Activated CD8-positive, alpha-beta T cell treated with anti-CD3 and anti-CD28 coated beads, Interleukin-2, amount 10 ng/mL, durations not matched to agents 7 days and 5 days (primary cell): ENCODE measurements around the gene C4orf36. TPM values are rescaled to one million over a fixed set of nuclear protein-coding genes. Genes with fewer than 3 reads are reported as not detected.

Experiments
- ATAC-seq: fragments of 150-1000 bp; cut with Tn5 transposase; one replicate; pipeline ENCODE4 v1.10.0; 2021; ENCODE audit warnings: moderate library complexity
- CTCF ChIA-PET: fragments of 350-600 bp; sonication (Branson Sonifier 250); formaldehyde crosslinking; loops from one replicate; lab custom pipeline; 2021; ENCODE audit warnings: antibody characterized with exemption; lab: Charles Lee
- POLR2A ChIA-PET: fragments of 350-600 bp; sonication (Branson Sonifier 250); formaldehyde crosslinking; loops from one replicate; lab custom pipeline; 2021; ENCODE audit warnings: antibody characterized with exemption; lab: Charles Lee
- DNase-seq: peaks from one replicate; pipeline ENCODE4 v3.0.0-alpha.2; 2020
- H3K27ac Mint-ChIP-seq: one replicate; pipeline ENCODE4 v1.8.0; 2021; ENCODE audit warnings: mild to moderate bottlenecking, mixed read lengths
- H3K27me3 Mint-ChIP-seq: one replicate; pipeline ENCODE4 v1.8.0; 2021; ENCODE audit warnings: low read depth, mixed read lengths
- H3K36me3 Mint-ChIP-seq: one replicate; pipeline ENCODE4 v1.8.0; 2021; ENCODE audit warnings: low read depth, mixed read lengths
- H3K4me1 Mint-ChIP-seq: one replicate; pipeline ENCODE4 v1.8.0; 2021; ENCODE audit warnings: low read depth, mixed read lengths
- H3K4me3 Mint-ChIP-seq: one replicate; pipeline ENCODE4 v1.8.0; 2021; ENCODE audit warnings: mild to moderate bottlenecking, mixed read lengths
- H3K9me3 Mint-ChIP-seq: one replicate; pipeline ENCODE4 v1.8.0; 2022; ENCODE audit warnings: mixed read lengths; ENCODE audit not compliant: insufficient read depth
- total RNA-seq, 2 experiments: library from RNA; stranded (reverse); gene quantifications; one replicate each; pipeline ENCODE4 v1.2.3, GENCODE V29; 2021

Gene C4orf36
- total RNA-seq, 2 experiments from 2014 or later: 0.37 TPM; not detected in 1

GRCh38 chr4:86848732-86849619 lies 43.2 kb downstream of the C4orf36 start, which contains the start of gene SLC10A6:
TSS of gene SLC10A6 (minus strand) at chr4:86849384. CDS start at chr4:86849115, 269 bp downstream.
- Mint-ChIP-seq H3K9me3 (no peaks in the 10 kb centered on the region), H3K27ac (no peak within 1 kb of the TSS), H3K36me3 (no peaks in the 10 kb centered on the region), H3K4me3 (no peak within 1 kb of the TSS), H3K4me1 (no peaks in the 10 kb centered on the region), H3K27me3 (no peaks in the 10 kb centered on the region)
- DNase-seq (no peak), ATAC-seq (no peak)
- POLR2A ChIA-PET: no interaction called here
- CTCF ChIA-PET: no interaction called here

GRCh38 chr4:86848136-86848535 lies 44.1 kb downstream of the C4orf36 start:
- no peaks in the 10 kb centered on the region for H3K4me1 Mint-ChIP-seq
- H3K27ac Mint-ChIP-seq: no peak overlapping the region
- H3K27me3 Mint-ChIP-seq: no peaks in the 10 kb centered on the region
- no peaks in the 10 kb centered on the region for H3K36me3 Mint-ChIP-seq
- ChIA-PET POLR2A (interaction anchor here (0.6 kb wide), 1 partner anchor 23 kb away, joined by 3 read pairs; no protein-coding TSS in a partner anchor), CTCF (no interaction called here)
- ATAC-seq (no peak), DNase-seq (no peak)
- no peak overlapping the region for H3K4me3 Mint-ChIP-seq
- no peaks in the 10 kb centered on the region for H3K9me3 Mint-ChIP-seq

- ChIA-PET POLR2A (interaction anchor here (0.6 kb wide), 1 partner anchor 23 kb away, joined by 3 read pairs; no protein-coding TSS in a partner anchor), CTCF (no interaction called here)
- no peaks in the 10 kb centered on the region for H3K27me3 Mint-ChIP-seq
- H3K36me3 Mint-ChIP-seq: no peaks in the 10 kb centered on the region
- ATAC-seq: no peak
- no peak overlapping the region for H3K27ac Mint-ChIP-seq
- H3K9me3 Mint-ChIP-seq: no peaks in the 10 kb centered on the region
- no peaks in the 10 kb centered on the region for H3K4me1 Mint-ChIP-seq
- DNase-seq: no peak
- H3K4me3 Mint-ChIP-seq: no peak overlapping the region
These were observed 44.7 kb downstream of the C4orf36 start for GRCh38 chr4:86847571-86847970.

- no peaks in the 10 kb centered on the region for H3K9me3 Mint-ChIP-seq
- ChIA-PET POLR2A (no interaction called here), CTCF (interaction anchor here (1.0 kb wide), 1 partner anchor 76 kb away, joined by 3 read pairs; no protein-coding TSS in a partner anchor)
- H3K4me3 Mint-ChIP-seq: no peak overlapping the region
- ATAC-seq: no peak
- no peak for DNase-seq
- no peaks in the 10 kb centered on the region for H3K36me3 Mint-ChIP-seq
- no peaks in the 10 kb centered on the region for H3K27me3 Mint-ChIP-seq
- no peak overlapping the region for H3K27ac Mint-ChIP-seq
- H3K4me1 Mint-ChIP-seq: no peaks in the 10 kb centered on the region
These were observed 45.3 kb downstream of the C4orf36 start for GRCh38 chr4:86846921-86847320.

- Mint-ChIP-seq H3K27me3 (no peaks in the 10 kb centered on the region), H3K9me3 (no peaks in the 10 kb centered on the region), H3K4me3 (no peak overlapping the region), H3K36me3 (no peaks in the 10 kb centered on the region), H3K27ac (no peak overlapping the region), H3K4me1 (no peaks in the 10 kb centered on the region)
- ChIA-PET POLR2A (no interaction called here), CTCF (interaction anchor here (1.0 kb wide), 1 partner anchor 77 kb away, joined by 3 read pairs; no protein-coding TSS in a partner anchor)
- DNase-seq: no peak
- no peak for ATAC-seq
These were observed 46.6 kb downstream of the C4orf36 start for GRCh38 chr4:86845593-86845992.

GRCh38 chr4:86841309-86841708 lies 50.9 kb downstream of the C4orf36 start:
- no peak for DNase-seq
- CTCF ChIA-PET: no interaction called here
- Mint-ChIP-seq H3K27ac (no peak overlapping the region), H3K4me3 (no peak overlapping the region), H3K4me1 (no peaks in the 10 kb centered on the region), H3K27me3 (no peaks in the 10 kb centered on the region), H3K9me3 (no peaks in the 10 kb centered on the region), H3K36me3 (no peaks in the 10 kb centered on the region)
- POLR2A ChIA-PET: no interaction called here
- no peak for ATAC-seq

GRCh38 chr4:86840858-86841257 lies 51.4 kb downstream of the C4orf36 start:
- DNase-seq (no peak), ATAC-seq (no peak)
- H3K9me3 Mint-ChIP-seq: no peaks in the 10 kb centered on the region
- no peaks in the 10 kb centered on the region for H3K27me3 Mint-ChIP-seq
- H3K4me1 Mint-ChIP-seq: no peaks in the 10 kb centered on the region
- ChIA-PET CTCF (no interaction called here), POLR2A (no interaction called here)
- no peak overlapping the region for H3K27ac Mint-ChIP-seq
- H3K36me3 Mint-ChIP-seq: no peaks in the 10 kb centered on the region
- no peak overlapping the region for H3K4me3 Mint-ChIP-seq

- H3K27me3 Mint-ChIP-seq: no peaks in the 10 kb centered on the region
- ATAC-seq: no peak
- CTCF ChIA-PET: interaction anchor here (1.0 kb wide), 1 partner anchor 339 kb away, joined by 3 read pairs; no protein-coding TSS in a partner anchor
- no peaks in the 10 kb centered on the region for H3K9me3 Mint-ChIP-seq
- no peaks in the 10 kb centered on the region for H3K36me3 Mint-ChIP-seq
- DNase-seq: no peak
- no peak overlapping the region for H3K27ac Mint-ChIP-seq
- no peaks in the 10 kb centered on the region for H3K4me1 Mint-ChIP-seq
- H3K4me3 Mint-ChIP-seq: no peak overlapping the region
- POLR2A ChIA-PET: no interaction called here
These were observed 54.3 kb downstream of the C4orf36 start for GRCh38 chr4:86837691-86838503.

- CTCF ChIA-PET: no interaction called here
- DNase-seq (no peak), ATAC-seq (no peak)
- no peaks in the 10 kb centered on the region for H3K9me3 Mint-ChIP-seq
- H3K27ac Mint-ChIP-seq: no peak overlapping the region
- H3K4me1 Mint-ChIP-seq: no peaks in the 10 kb centered on the region
- H3K4me3 Mint-ChIP-seq: no peak overlapping the region
- no peaks in the 10 kb centered on the region for H3K36me3 Mint-ChIP-seq
- POLR2A ChIA-PET: no interaction called here
- no peaks in the 10 kb centered on the region for H3K27me3 Mint-ChIP-seq
These were observed 56.5 kb downstream of the C4orf36 start for GRCh38 chr4:86835677-86836076.

GRCh38 chr4:86834901-86835300 lies 57.3 kb downstream of the C4orf36 start:
- CTCF ChIA-PET: no interaction called here
- POLR2A ChIA-PET: no interaction called here
- ATAC-seq: no peak
- H3K4me1 Mint-ChIP-seq: no peaks in the 10 kb centered on the region
- H3K4me3 Mint-ChIP-seq: no peak overlapping the region
- H3K27ac Mint-ChIP-seq: no peak overlapping the region
- H3K27me3 Mint-ChIP-seq: no peaks in the 10 kb centered on the region
- DNase-seq: no peak
- no peaks in the 10 kb centered on the region for H3K36me3 Mint-ChIP-seq
- no peaks in the 10 kb centered on the region for H3K9me3 Mint-ChIP-seq

- CTCF ChIA-PET: no interaction called here
- H3K4me3 Mint-ChIP-seq: no peak overlapping the region
- no peaks in the 10 kb centered on the region for H3K36me3 Mint-ChIP-seq
- H3K27ac Mint-ChIP-seq: no peak overlapping the region
- POLR2A ChIA-PET: no interaction called here
- DNase-seq (no peak), ATAC-seq (no peak)
- no peaks in the 10 kb centered on the region for H3K4me1 Mint-ChIP-seq
- H3K27me3 Mint-ChIP-seq: no peaks in the 10 kb centered on the region
- no peaks in the 10 kb centered on the region for H3K9me3 Mint-ChIP-seq
These were observed 58.6 kb downstream of the C4orf36 start for GRCh38 chr4:86833615-86834014.
